ENCODE results near the gene HINFP. TPM values are rescaled to one million over a fixed set of nuclear protein-coding genes. Genes with fewer than 3 reads are reported as not detected.

HINFP gene
- total and polyA plus RNA-seq, 9 of the 15 experiments (the other 6 are each of a cell fraction or from before 2014, with no cell fraction given): 13.8 to 34.1 (median 22.5) TPM

- no peak for TF ChIP-seq POLR3A (IDR thresholded peaks at IDR 0.05; ENCODE audit: borderline replicate concordance, extremely low read depth, insufficient read depth, insufficient read length)
- TF ChIP-seq IRF9 (tag; IDR thresholded peaks at IDR 0.05): no peak
- no peak for TF ChIP-seq MCM3 (IDR thresholded peaks at IDR 0.05)
- no peak for TF ChIP-seq LEF1 (IDR thresholded peaks at IDR 0.05)
- no peak for TF ChIP-seq BRCA1 (IDR thresholded peaks at IDR 0.05)
- no peak for TF ChIP-seq BRCA1 (CRISPR knock-in tag; IDR thresholded peaks at IDR 0.05)
- TF ChIP-seq ZNF174 (CRISPR knock-in tag; IDR thresholded peaks at IDR 0.05): no peak
- TF ChIP-seq ZNF609 (CRISPR knock-in tag; IDR thresholded peaks at IDR 0.05; ENCODE audit: borderline replicate concordance): no peak
- TF ChIP-seq CBX1 (IDR thresholded peaks at IDR 0.05; ENCODE audit: low read depth): no peak
- TF ChIP-seq HLTF (IDR thresholded peaks at IDR 0.05): no peak
- no peak for TF ChIP-seq BCL6 (CRISPR knock-in tag; IDR thresholded peaks at IDR 0.05)
- no peak for TF ChIP-seq EP300 (IDR thresholded peaks at IDR 0.05; ENCODE audit: low read length)
- TF ChIP-seq ZNF444 (CRISPR knock-in tag; IDR thresholded peaks at IDR 0.05): peak; percentile 70; the same call in 1 of the 2 replicates
These were observed 32.1 kb upstream of the HINFP start (continued) for GRCh38 chr11:119089319-119089718.
